H9 (cell line): ENCODE measurements around the gene SIKE1. TPM values are rescaled to one million over a fixed set of nuclear protein-coding genes. Genes with fewer than 3 reads are reported as not detected.

ENCODE experiments used
- DNase-seq: peaks from one replicate; pipeline ENCODE4 v3.0.0-alpha.2; 2017
- H2AFZ ChIP-seq: one replicate; pipeline ENCODE4 v1.6.1; 2013; ENCODE audit warnings: mild to moderate bottlenecking, low read length, control low read depth, moderate library complexity
- H2AK5ac ChIP-seq: 2 replicates; pipeline ENCODE4 v1.6.1; 2013; ENCODE audit warnings: low read length, control low read depth, mixed read lengths; ENCODE audit not compliant: insufficient read length
- H2BK120ac ChIP-seq: one replicate; pipeline ENCODE4 v1.6.1; 2013; ENCODE audit warnings: low read depth, mild to moderate bottlenecking, low read length, control low read depth, inconsistent platforms; ENCODE audit not compliant: poor library complexity, severe bottlenecking
- H2BK12ac ChIP-seq: 2 replicates; pipeline ENCODE4 v1.6.1; 2013; ENCODE audit warnings: low read length, control low read depth, mixed read lengths, low read depth; ENCODE audit not compliant: insufficient read length
- H2BK15ac ChIP-seq: 2 replicates; pipeline ENCODE4 v1.6.1; 2013; ENCODE audit warnings: low read depth, low read length, control low read depth
- H2BK20ac ChIP-seq: one replicate; pipeline ENCODE4 v1.6.1; 2013; ENCODE audit warnings: low read depth, mild to moderate bottlenecking, low read length, control low read depth, inconsistent platforms; ENCODE audit not compliant: poor library complexity, severe bottlenecking
- H2BK5ac ChIP-seq: 2 replicates; pipeline ENCODE4 v1.6.1; 2013; ENCODE audit warnings: low read length, control low read depth, mixed read lengths; ENCODE audit not compliant: insufficient read length
- H3K14ac ChIP-seq: 2 replicates; pipeline ENCODE4 v1.6.1; 2013; ENCODE audit warnings: low read length, control low read depth; ENCODE audit not compliant: insufficient read depth
- H3K18ac ChIP-seq: 2 replicates; pipeline ENCODE4 v1.6.1; 2013; ENCODE audit warnings: low read depth, mild to moderate bottlenecking, mixed read lengths, low read length, control low read depth; ENCODE audit not compliant: insufficient read length
- H3K23ac ChIP-seq: 2 replicates; pipeline ENCODE4 v1.6.1; 2013; ENCODE audit warnings: low read length, control low read depth, mixed read lengths, low read depth; ENCODE audit not compliant: insufficient read length
- H3K23me2 ChIP-seq: 2 replicates; pipeline ENCODE4 v1.6.1; 2013; ENCODE audit warnings: low read depth, mild to moderate bottlenecking, mixed read lengths, low read length, control low read depth; ENCODE audit not compliant: insufficient read length, poor library complexity, severe bottlenecking
- H3K27ac ChIP-seq: 2 replicates; pipeline ENCODE4 v1.5.1; 2013; ENCODE audit warnings: low read length, control low read depth, mixed read lengths, low read depth; ENCODE audit not compliant: insufficient read length
- H3K27me3 ChIP-seq: 2 replicates; pipeline ENCODE4 v1.6.1; 2013; ENCODE audit warnings: low read length, control low read depth, inconsistent platforms; ENCODE audit not compliant: insufficient read depth
- H3K4ac ChIP-seq: 2 replicates; pipeline ENCODE4 v1.6.1; 2013; ENCODE audit warnings: low read depth, mild to moderate bottlenecking, control low read depth, inconsistent platforms, low read length, moderate library complexity
- H3K4me1 ChIP-seq: 2 replicates; pipeline ENCODE4 v1.6.1; 2013; ENCODE audit warnings: low read length, control low read depth, inconsistent platforms; ENCODE audit not compliant: insufficient read depth
- H3K4me2 ChIP-seq: 2 replicates; pipeline ENCODE4 v1.6.1; 2013; ENCODE audit warnings: low read length, control low read depth, mixed read lengths; ENCODE audit not compliant: insufficient read length, insufficient read depth
- H3K56ac ChIP-seq: 2 replicates; pipeline ENCODE4 v1.6.1; 2013; ENCODE audit warnings: low read depth, mild to moderate bottlenecking, mixed read lengths, low read length, control low read depth; ENCODE audit not compliant: insufficient read length
- H3K79me1 ChIP-seq: 2 replicates; pipeline ENCODE4 v1.6.1; 2013; ENCODE audit warnings: low read depth, mild to moderate bottlenecking, moderate library complexity, low read length, control low read depth, inconsistent platforms; ENCODE audit not compliant: insufficient read depth, poor library complexity, severe bottlenecking
- H3K79me2 ChIP-seq: 2 replicates; pipeline ENCODE4 v1.6.1; 2013; ENCODE audit warnings: low read length, control low read depth, inconsistent platforms; ENCODE audit not compliant: insufficient read depth
- H3K9ac ChIP-seq: 2 replicates; pipeline ENCODE4 v1.6.1; 2013; ENCODE audit warnings: low read length, control low read depth, mixed read lengths; ENCODE audit not compliant: insufficient read length; ENCODE audit errors: extremely low read depth
- H3K9me3 ChIP-seq: one replicate; pipeline ENCODE4 v1.6.1; 2013; ENCODE audit warnings: low read depth, low read length, inconsistent platforms; ENCODE audit not compliant: control insufficient read depth
- H3T11ph ChIP-seq: one replicate; pipeline ENCODE4 v1.6.1; 2013; ENCODE audit warnings: mild to moderate bottlenecking, low read length, control low read depth, inconsistent platforms
- H4K20me1 ChIP-seq: one replicate; pipeline ENCODE4 v1.6.1; 2013; ENCODE audit not compliant: control insufficient read depth, insufficient read length, insufficient read depth
- H4K5ac ChIP-seq: 2 replicates; pipeline ENCODE4 v1.6.1; 2013; ENCODE audit warnings: low read depth, mild to moderate bottlenecking, mixed read lengths, low read length, control low read depth; ENCODE audit not compliant: insufficient read length
- H4K8ac ChIP-seq: replicated peaks from 2 replicates; pipeline ENCODE4 v1.6.1; 2013; ENCODE audit warnings: low read length, control low read depth, mixed read lengths, low read depth; ENCODE audit not compliant: insufficient read length
- H4K91ac ChIP-seq: 2 replicates; pipeline ENCODE4 v1.6.1; 2013; ENCODE audit warnings: low read depth, mild to moderate bottlenecking, moderate library complexity, mixed read lengths, low read length, control low read depth; ENCODE audit not compliant: insufficient read length
- H3K27ac Mint-ChIP-seq, 3 experiments: 2 replicates in 2 of 3; 3 replicates in 1 of 3; pipeline ENCODE4 v1.8.0; 2020 to 2021; ENCODE audit warnings: mixed read lengths in 3 of 3, mild to moderate bottlenecking in 1 of 3, moderate library complexity in 1 of 3
- H3K27me3 Mint-ChIP-seq: 2 replicates; pipeline ENCODE4 v1.8.0; 2021; ENCODE audit warnings: low read depth, mild to moderate bottlenecking, moderate library complexity, mixed read lengths
- H3K36me3 Mint-ChIP-seq, 3 experiments: 2 replicates in 2 of 3; 3 replicates in 1 of 3; pipeline ENCODE4 v1.8.0; 2020 to 2021; ENCODE audit warnings: low read depth in 3 of 3, mixed read lengths in 3 of 3; ENCODE audit not compliant: insufficient read depth in 1 of 3
- H3K4me1 Mint-ChIP-seq, 2 experiments: 2 replicates each; pipeline ENCODE4 v1.8.0; 2020; ENCODE audit warnings: mixed read lengths in 2 of 2
- H3K4me3 Mint-ChIP-seq, 2 experiments: 2 replicates in 1 of 2; 3 replicates in 1 of 2; pipeline ENCODE4 v1.8.0; 2020 to 2021; ENCODE audit warnings: mild to moderate bottlenecking in 2 of 2, mixed read lengths in 2 of 2, moderate library complexity in 1 of 2
- H3K9me3 Mint-ChIP-seq, 2 experiments: 2 replicates in 1 of 2; 3 replicates in 1 of 2; pipeline ENCODE4 v1.8.0; 2020; ENCODE audit warnings: mild to moderate bottlenecking in 2 of 2, mixed read lengths in 2 of 2, moderate library complexity in 1 of 2
- CTCF ChIP-seq: fragments of 200-600 bp; sonication (generic); conservative IDR thresholded peaks from 3 replicates; pipeline ENCODE4 v1.8.0; 2021; ENCODE audit warnings: antibody characterized with exemption, mild to moderate bottlenecking
- WGBS: extraction: QIAGEN DNeasy Blood & Tissue Kit; methylation state at CpG from one replicate; pipeline ENCODE4 v1.1.7; 2013; ENCODE audit warnings: missing lambda C conversion rate, low lambda C conversion rate, mixed read lengths; ENCODE audit not compliant: insufficient read length; ENCODE audit errors: extremely low coverage; 5-methylcytosine and 5-hydroxymethylcytosine counted together
- total RNA-seq: library from RNA; stranded (reverse); gene quantifications from 2 replicates; pipeline ENCODE4 v1.2.1, GENCODE V29; 2021

Gene SIKE1
- total RNA-seq, 1 experiment from 2014 or later: 75.3 TPM

- Mint-ChIP-seq H3K27ac (no peak overlapping the region), H3K4me1 (no peaks in the 10 kb centered on the region), H3K9me3 (no peaks in the 10 kb centered on the region), H3K4me3 (no peak overlapping the region), H3K27me3 (no peaks in the 10 kb centered on the region), H3K36me3 (peaks cover 62 to 87% (median 80%) of the 10 kb centered on the region in 3 experiments; a peak in 6 of 7 replicates)
- Histone ChIP-seq H2BK15ac (no peak overlapping the region), H3K4ac (no peak overlapping the region), H3K79me1 (peaks cover 4% of the 10 kb centered on the region), H2AK5ac (no peak overlapping the region), H2AFZ (no peak overlapping the region), H3K4me1 (no peaks in the 10 kb centered on the region), H4K20me1 (no peaks in the 10 kb centered on the region), H3K18ac (no peak overlapping the region), H3K23me2 (no peaks in the 10 kb centered on the region), H3K56ac (no peak overlapping the region), H3K79me2 (no peaks in the 10 kb centered on the region), H4K5ac (no peak overlapping the region), H2BK120ac (no peak overlapping the region), H3T11ph (no peak overlapping the region), H3K23ac (no peak overlapping the region), H2BK5ac (no peak overlapping the region), H3K14ac (no peak overlapping the region), H3K9me3 (no peaks in the 10 kb centered on the region), H3K27ac (no peak overlapping the region), H2BK20ac (no peak overlapping the region), H2BK12ac (no peak overlapping the region), H3K27me3 (no peaks in the 10 kb centered on the region), H3K4me2 (no peak overlapping the region), H4K8ac (no peak overlapping the region), H3K9ac (no peak overlapping the region), H4K91ac (no peak overlapping the region)
- TF ChIP-seq CTCF: no peak
- no CpG with 5 or more reads among the region's 1 CpG for WGBS
- no peak for DNase-seq
Observed at GRCh38 chr1:114735479-114735878, 45.0 kb downstream of the SIKE1 start.
